KMS-11 (cell line): ENCODE data around the gene NR1H2.

ENCODE experiments used
- H2AFZ ChIP-seq: fragments of 200-600 bp; sonication (generic); 2 replicates; pipeline ENCODE4 v1.6.1; 2016; ENCODE audit warnings: antibody characterized with exemption, mixed run types, low read depth
- H3K27ac ChIP-seq: fragments of 200-600 bp; sonication (generic); 2 replicates; pipeline ENCODE4 v1.6.1; 2016; ENCODE audit warnings: mild to moderate bottlenecking, mixed run types
- H3K27me3 ChIP-seq: fragments of 200-600 bp; sonication (generic); 2 replicates; pipeline ENCODE4 v1.6.1; 2017; ENCODE audit warnings: mild to moderate bottlenecking, low read depth, mixed run types, moderate library complexity; ENCODE audit not compliant: insufficient read depth
- H3K36me3 ChIP-seq: fragments of 200-600 bp; sonication (generic); 2 replicates; pipeline ENCODE4 v1.6.1; 2017; ENCODE audit warnings: mild to moderate bottlenecking, mixed run types; ENCODE audit not compliant: insufficient read depth
- H3K4me1 ChIP-seq: fragments of 200-600 bp; sonication (generic); 2 replicates; pipeline ENCODE4 v1.6.1; 2016; ENCODE audit warnings: mild to moderate bottlenecking, low read depth, mixed run types; ENCODE audit not compliant: poor library complexity, severe bottlenecking
- H3K4me2 ChIP-seq: fragments of 200-600 bp; sonication (generic); 2 replicates; pipeline ENCODE4 v1.7.0; 2016; ENCODE audit warnings: mild to moderate bottlenecking, mixed run types
- H3K4me3 ChIP-seq: fragments of 200-600 bp; sonication (generic); IDR thresholded peaks from 2 replicates; pipeline ENCODE4 v1.6.1; 2017; ENCODE audit warnings: low read depth, low read length, mixed read lengths; ENCODE audit not compliant: insufficient read depth
- H3K79me2 ChIP-seq: fragments of 200-600 bp; sonication (generic); 2 replicates; pipeline ENCODE4 v1.6.1; 2016; ENCODE audit warnings: low read depth, mixed run types; ENCODE audit not compliant: insufficient read depth
- H3K9ac ChIP-seq: fragments of 200-600 bp; sonication (generic); 2 replicates; pipeline ENCODE4 v1.6.1; 2016; ENCODE audit warnings: mild to moderate bottlenecking, mixed run types
- H4K20me1 ChIP-seq: fragments of 200-600 bp; sonication (generic); 2 replicates; pipeline ENCODE4 v1.6.1; 2016; ENCODE audit warnings: mild to moderate bottlenecking, mixed run types; ENCODE audit not compliant: insufficient read depth
- CTCF ChIP-seq: fragments of 200-600 bp; sonication (generic); conservative IDR thresholded peaks from 2 replicates; pipeline ENCODE4 v1.6.1; 2017; ENCODE audit warnings: low read depth, mild to moderate bottlenecking, antibody characterized with exemption, low read length, moderate library complexity, mixed read lengths

NR1H2 gene

GRCh38 chr19:50422397-50423278 lies 46.4 kb downstream of the NR1H2 start:
- Histone ChIP-seq H3K4me1 (peaks cover 23% of the 10 kb centered on the region), H3K27ac (no peak overlapping the region), H3K27me3 (no peaks in the 10 kb centered on the region), H3K79me2 (no peaks in the 10 kb centered on the region), H3K36me3 (no peaks in the 10 kb centered on the region), H3K9ac (no peak overlapping the region), H4K20me1 (no peaks in the 10 kb centered on the region), H3K4me2 (no peak overlapping the region), H2AFZ (no peak overlapping the region), H3K4me3 (no peak overlapping the region)
- TF ChIP-seq CTCF, result no peak

GRCh38 chr19:50423279-50424113 lies 47.2 kb downstream of the NR1H2 start:
- Histone ChIP-seq H3K9ac (no peak overlapping the region), H3K79me2 (no peaks in the 10 kb centered on the region), H4K20me1 (no peaks in the 10 kb centered on the region), H3K4me2 (no peak overlapping the region), H3K4me3 (no peak overlapping the region), H3K27ac (no peak overlapping the region), H3K27me3 (peaks cover 2% of the 10 kb centered on the region; the same call in 1 of the 2 replicates), H3K4me1 (peaks cover 16% of the 10 kb centered on the region), H2AFZ (no peak overlapping the region), H3K36me3 (no peaks in the 10 kb centered on the region)
- no peak for TF ChIP-seq CTCF

GRCh38 chr19:50425581-50425980 lies 49.3 kb downstream of the NR1H2 start:
- TF ChIP-seq CTCF, result no peak
- Histone ChIP-seq H3K79me2 (no peaks in the 10 kb centered on the region), H3K9ac (no peak overlapping the region), H3K27ac (no peak overlapping the region), H2AFZ (no peak overlapping the region), H3K4me3 (no peak overlapping the region), H3K36me3 (no peaks in the 10 kb centered on the region), H3K4me1 (no peaks in the 10 kb centered on the region), H3K27me3 (peaks cover 10% of the 10 kb centered on the region; the same call in 1 of the 2 replicates), H3K4me2 (no peak overlapping the region), H4K20me1 (no peaks in the 10 kb centered on the region)

- H3K27me3 ChIP-seq, result peaks cover 14% of the 10 kb centered on the region; the same call in 1 of the 2 replicates
- no peaks in the 10 kb centered on the region for H3K36me3 ChIP-seq
- H3K79me2 ChIP-seq, result no peaks in the 10 kb centered on the region
- no peak for TF ChIP-seq CTCF
- peaks cover 7% of the 10 kb centered on the region for H3K4me1 ChIP-seq
- H4K20me1 ChIP-seq, result no peaks in the 10 kb centered on the region
- H3K4me2 ChIP-seq, result no peak overlapping the region
- H3K4me3 ChIP-seq, result no peak overlapping the region
- H2AFZ ChIP-seq, result no peak overlapping the region
- H3K9ac ChIP-seq, result no peak overlapping the region
- H3K27ac ChIP-seq, result no peak overlapping the region
These were observed 51.2 kb downstream of the NR1H2 start for GRCh38 chr19:50427318-50427925.
